GM18499 (cell line): ENCODE measurements around the gene TBC1D17.
A peak's percentile ranks its signal among the peaks of the same experiment; 100 is the strongest.

ENCODE experiments used
- ATAC-seq: cut with Tn5 transposase; IDR thresholded peaks from one replicate; pipeline ENCODE4 v1.9.1; 2021; ENCODE audit warnings: moderate number of reproducible peaks; ENCODE audit not compliant: insufficient read depth, unreplicated experiment

The TBC1D17 gene

GRCh38 chr19:49874503-49875157, 2.9 kb upstream of the TBC1D17 start:
- no peak for ATAC-seq

GRCh38 chr19:49875177-49875576, 2.3 kb upstream of the TBC1D17 start:
- no peak for ATAC-seq

- no peak for ATAC-seq
Observed at GRCh38 chr19:49875857-49876421, 1.6 kb upstream of the TBC1D17 start.

GRCh38 chr19:49876422-49877019, 981 bp upstream of the TBC1D17 start:
- peak; percentile 34 for ATAC-seq

GRCh38 chr19:49877879-49878743, 609 bp downstream of the TBC1D17 start:
- ATAC-seq: peak; percentile 8

- ATAC-seq: no peak
Observed at GRCh38 chr19:49878744-49879070, 1.2 kb downstream of the TBC1D17 start.

- ATAC-seq: no peak
Observed at GRCh38 chr19:49879243-49879963, 1.9 kb downstream of the TBC1D17 start.

GRCh38 chr19:49880162-49880869, 2.8 kb downstream of the TBC1D17 start:
- no peak for ATAC-seq

- no peak for ATAC-seq
Observed at GRCh38 chr19:49881186-49881585, 3.7 kb downstream of the TBC1D17 start.

- ATAC-seq: no peak
Observed at GRCh38 chr19:49881672-49882394, 4.3 kb downstream of the TBC1D17 start.

- no peak for ATAC-seq
Observed at GRCh38 chr19:49882643-49883042, 5.1 kb downstream of the TBC1D17 start.

GRCh38 chr19:49883094-49883493, 5.6 kb downstream of the TBC1D17 start:
- ATAC-seq: no peak

- ATAC-seq: no peak
Observed at GRCh38 chr19:49884109-49884508, 6.6 kb downstream of the TBC1D17 start.

- no peak for ATAC-seq
Observed at GRCh38 chr19:49884760-49885159, 7.3 kb downstream of the TBC1D17 start.

GRCh38 chr19:49887037-49887664, 9.6 kb downstream of the TBC1D17 start:
- ATAC-seq: no peak

GRCh38 chr19:49887665-49888509, 10.4 kb downstream of the TBC1D17 start:
- ATAC-seq: no peak

- no peak for ATAC-seq
Observed at GRCh38 chr19:49888510-49888824, 11.0 kb downstream of the TBC1D17 start.

GRCh38 chr19:49889038-49889686, 11.7 kb downstream of the TBC1D17 start:
- no peak for ATAC-seq
